Gastroesophageal sphincter (tissue), 4 donors: Measurements from ENCODE around the gene KDM6B. TPM values are rescaled to one million over a fixed set of nuclear protein-coding genes. Genes with fewer than 3 reads are reported as not detected.

Experiments
- ATAC-seq: fragments of 150-250 bp; one replicate; pipeline ENCODE4 v1.9.1; 2016; ENCODE audit warnings: mild to moderate bottlenecking, moderate library complexity
- H3K27ac ChIP-seq, 4 donors: fragments of 200-600 bp; sonication (generic) in 3 of 4; 1 replicate in 3 of 4; 2 replicates in 1 of 4; pipeline ENCODE4 v1.5.1; 2016 to 2019
- H3K27me3 ChIP-seq: fragments of 200-600 bp; sonication (generic); one replicate; pipeline ENCODE4 v1.5.1; 2019
- H3K36me3 ChIP-seq, 2 donors: fragments of 200-600 bp; sonication (generic); one replicate each; pipeline ENCODE4 v1.5.1; 2019; ENCODE audit warnings: control low read depth in 1 of 2
- H3K4me1 ChIP-seq, 3 donors: fragments of 200-600 bp; sonication (generic); 1 replicate in 2 of 3; 2 replicates in 1 of 3; pipeline ENCODE4 v1.5.1; 2016 to 2019; ENCODE audit warnings: control low read depth in 2 of 3
- H3K4me3 ChIP-seq, 2 donors: fragments of 200-600 bp; sonication (generic); one replicate each; pipeline ENCODE4 v1.5.1; 2019; ENCODE audit warnings: mild to moderate bottlenecking in 1 of 2, moderate library complexity in 1 of 2
- H3K9me3 ChIP-seq, 3 donors: fragments of 200-600 bp; sonication (generic); one replicate each; pipeline ENCODE4 v1.5.1; 2017 to 2019; ENCODE audit warnings: control low read depth in 2 of 3
- CTCF ChIP-seq, 4 experiments: fragments of 200-600 bp in 2 of 4; fragments of 450-650 bp in 2 of 4; sonication (generic) in 1 of 4; IDR thresholded peaks; one replicate each; pipeline ENCODE4 v1.5.1; 2017 to 2019; ENCODE audit warnings: antibody characterized with exemption in 4 of 4, mild to moderate bottlenecking in 2 of 4, moderate library complexity in 2 of 4
- EP300 ChIP-seq: sonication (generic); formaldehyde crosslinking; IDR thresholded peaks from one replicate; pipeline ENCODE4 v1.6.1; 2017; ENCODE audit warnings: antibody characterized with exemption, mild to moderate bottlenecking
- POLR2A ChIP-seq, 2 donors: fragments of 450-650 bp; IDR thresholded peaks; one replicate each; pipeline ENCODE4 v1.6.1; 2017; ENCODE audit warnings: antibody characterized with exemption in 2 of 2, mild to moderate bottlenecking in 2 of 2, moderate library complexity in 1 of 2
- POLR2AphosphoS5 ChIP-seq: sonication (generic); formaldehyde crosslinking; IDR thresholded peaks from one replicate; pipeline ENCODE4 v1.6.1; 2017; ENCODE audit warnings: antibody characterized with exemption
- WGBS, 2 donors: methylation state at CpG; one replicate each; pipeline ENCODE4 v1.1.5; 2018; ENCODE audit warnings: low coverage in 1 of 2; 5-methylcytosine and 5-hydroxymethylcytosine counted together
- total RNA-seq, 4 donors: library from RNA; depleted of rRNA; stranded (reverse); fragments of >200 nt; gene quantifications; one replicate each; pipeline ENCODE4 v1.1.0, GENCODE V29; 2016

Gene KDM6B
- total RNA-seq, 4 donors from 2014 or later: 5.7 to 16.2 (median 15.6) TPM

- no peaks in the 10 kb centered on the region for H3K36me3 ChIP-seq
- no peak for ATAC-seq
- no peak overlapping the region for H3K27ac ChIP-seq
- TF ChIP-seq POLR2A (IDR thresholded peaks at IDR 0.05) (no peak), EP300 (no peak), CTCF (IDR thresholded peaks at IDR 0.05) (no peak)
- no peaks in the 10 kb centered on the region for H3K9me3 ChIP-seq
- H3K27me3 ChIP-seq: peaks cover 12% of the 10 kb centered on the region
- WGBS, 2 donors: 89% methylated on average over 7 of the region's 17 CpGs; no CpG with 5 or more reads in 1 of the 2 donors
- H3K4me1 ChIP-seq: no peaks in the 10 kb centered on the region
- no peak overlapping the region for H3K4me3 ChIP-seq
Measured at GRCh38 chr17:7792611-7793010, 41.4 kb upstream of the KDM6B start.

- Histone ChIP-seq H3K27me3 (peaks cover 16% of the 10 kb centered on the region), H3K27ac (no peak overlapping the region), H3K36me3 (no peaks in the 10 kb centered on the region), H3K4me3 (no peak overlapping the region), H3K4me1 (no peaks in the 10 kb centered on the region), H3K9me3 (no peaks in the 10 kb centered on the region)
- TF ChIP-seq POLR2AphosphoS5: no peak
- TF ChIP-seq CTCF (IDR thresholded peaks at IDR 0.05): no peak
- no peak for TF ChIP-seq EP300
- no peak for TF ChIP-seq POLR2A (IDR thresholded peaks at IDR 0.05)
- 34 to 57% methylated on average over 9 to 10 of the region's 19 CpGs for WGBS, 2 donors
- no peak for ATAC-seq
Measured at GRCh38 chr17:7794075-7794663, 39.8 kb upstream of the KDM6B start.

- TF ChIP-seq EP300 (no peak), POLR2A (IDR thresholded peaks at IDR 0.05) (no peak), CTCF (IDR thresholded peaks at IDR 0.05) (no peak), POLR2AphosphoS5 (no peak)
- Histone ChIP-seq H3K27ac (no peak overlapping the region), H3K36me3 (no peaks in the 10 kb centered on the region), H3K4me3 (no peak overlapping the region), H3K27me3 (peaks cover 22% of the 10 kb centered on the region), H3K4me1 (no peaks in the 10 kb centered on the region), H3K9me3 (no peaks in the 10 kb centered on the region)
- 60% methylated on average over 1 of the region's 13 CpGs; no CpG with 5 or more reads in 1 of the 2 donors for WGBS, 2 donors
- no peak for ATAC-seq
Measured at GRCh38 chr17:7797976-7798375, 36.0 kb upstream of the KDM6B start.

- TF ChIP-seq EP300: no peak
- TF ChIP-seq POLR2A (IDR thresholded peaks at IDR 0.05): no peak
- no peak for TF ChIP-seq POLR2AphosphoS5
- TF ChIP-seq CTCF (IDR thresholded peaks at IDR 0.05): no peak
- no peak overlapping the region for H3K27ac ChIP-seq
- H3K4me3 ChIP-seq: no peak overlapping the region
- H3K27me3 ChIP-seq: peaks cover 22% of the 10 kb centered on the region
- no peaks in the 10 kb centered on the region for H3K9me3 ChIP-seq
- WGBS, 2 donors: 75% methylated on average over 8 of the region's 13 CpGs; no CpG with 5 or more reads in 1 of the 2 donors
- no peaks in the 10 kb centered on the region for H3K36me3 ChIP-seq
- H3K4me1 ChIP-seq: no peaks in the 10 kb centered on the region
- no peak for ATAC-seq
Measured at GRCh38 chr17:7798839-7799238, 35.2 kb upstream of the KDM6B start.

GRCh38 chr17:7803981-7804380 lies 30.0 kb upstream of the KDM6B start:
- H3K4me3 ChIP-seq: no peak overlapping the region
- H3K27ac ChIP-seq: no peak overlapping the region
- no peaks in the 10 kb centered on the region for H3K36me3 ChIP-seq
- no peaks in the 10 kb centered on the region for H3K4me1 ChIP-seq
- ATAC-seq: no peak
- no peaks in the 10 kb centered on the region for H3K9me3 ChIP-seq
- TF ChIP-seq EP300 (no peak), POLR2A (IDR thresholded peaks at IDR 0.05) (no peak), CTCF (IDR thresholded peaks at IDR 0.05) (no peak), POLR2AphosphoS5 (no peak)
- peaks cover 41% of the 10 kb centered on the region for H3K27me3 ChIP-seq
- WGBS, 2 donors: 17 to 34% methylated on average over 1 to 12 of the region's 13 CpGs
